ENCODE data around the gene TRIOBP.
"Not testable (repeated sequence)": the region's sequence is repeated elsewhere in the genome, so short reads cannot be mapped to it uniquely, and the experiment has no call there.

Gene TRIOBP

DNA sequence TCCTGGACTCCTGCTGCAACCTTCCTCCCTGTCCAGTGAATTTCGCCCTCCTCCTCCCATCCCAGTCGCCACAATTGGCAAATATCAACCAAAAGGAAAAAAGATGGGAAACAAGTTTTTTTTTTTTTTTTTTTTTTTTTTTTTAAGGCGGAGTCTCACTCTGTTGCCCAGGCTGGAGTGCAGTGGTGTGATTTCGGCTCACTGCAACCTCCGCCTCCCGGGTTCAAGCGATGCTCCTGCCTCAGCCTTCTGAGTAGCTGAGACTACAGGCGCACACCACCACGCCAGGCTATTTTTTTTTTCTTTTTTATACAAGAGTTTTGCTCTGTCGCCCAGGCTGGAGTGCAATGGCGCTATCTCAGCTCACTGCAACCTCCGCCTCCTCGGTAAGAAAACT is 590 bp upstream of the TRIOBP start:
- FAIRE-seq = not testable (repeated sequence)

DNA sequence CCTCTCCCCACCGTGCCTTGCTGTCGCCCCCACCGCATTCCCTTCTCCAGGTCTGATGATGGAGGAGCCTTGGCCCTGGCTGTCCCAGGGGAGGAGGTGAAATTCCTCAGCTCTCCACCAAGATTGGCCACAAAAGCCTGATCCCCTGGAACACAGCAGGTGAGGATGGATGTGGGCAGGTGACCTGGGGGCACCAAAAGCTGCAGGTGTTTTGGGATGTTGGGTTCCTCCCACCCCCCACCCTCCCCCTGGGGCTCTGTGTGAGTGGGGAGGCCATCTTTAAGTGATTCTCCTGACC is 639 bp downstream of the TRIOBP start:
- FAIRE-seq = no peak

DNA sequence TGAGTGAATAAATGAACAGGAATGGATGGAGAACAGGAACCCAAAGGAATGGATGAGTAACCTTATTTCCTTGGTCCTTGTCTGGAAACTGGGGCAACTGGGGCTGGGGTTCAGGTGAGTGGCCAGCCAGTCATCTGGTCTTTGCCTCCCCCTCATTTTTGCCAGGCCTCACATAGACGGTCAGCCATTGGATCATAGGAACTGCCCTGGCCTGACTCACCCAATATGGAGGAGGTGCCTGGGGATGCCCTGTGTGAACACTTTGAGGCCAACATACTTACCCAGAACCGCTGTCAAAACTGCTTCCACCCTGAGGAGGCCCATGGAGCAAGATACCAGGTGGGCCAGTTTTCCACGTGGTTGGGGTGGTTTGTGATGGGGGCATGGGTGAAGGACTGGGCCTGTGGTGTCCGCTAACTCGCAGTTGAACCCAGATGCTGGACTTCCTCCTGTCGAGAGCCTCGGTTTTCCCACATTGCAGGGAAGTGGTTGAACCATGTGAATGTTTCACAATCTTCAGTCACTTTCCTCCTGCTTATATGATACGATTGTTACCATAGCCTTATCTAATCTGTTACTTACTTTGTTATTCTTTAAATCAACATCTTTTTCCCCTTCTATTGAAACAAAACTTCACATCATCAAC is 4.4 kb downstream of the TRIOBP start:
- no peak for FAIRE-seq

DNA sequence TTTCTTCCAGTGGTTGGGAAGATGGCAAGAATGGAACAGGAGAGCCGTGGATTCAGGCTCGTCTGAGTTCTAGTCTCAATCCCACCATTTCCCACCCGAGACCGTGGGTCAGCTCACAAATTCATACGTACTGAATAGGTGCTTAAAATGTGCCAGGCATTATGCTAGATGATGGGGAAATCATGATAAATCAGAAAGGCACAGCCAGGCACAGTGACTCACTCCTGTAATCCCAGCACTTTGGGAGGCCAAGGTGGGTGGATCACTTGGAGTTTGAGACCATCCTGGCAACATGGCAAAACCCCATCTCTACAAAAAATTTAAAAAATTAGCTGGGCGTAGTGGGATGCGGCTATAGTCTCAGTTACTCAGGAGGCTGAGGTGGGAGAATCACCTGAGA is 7.1 kb downstream of the TRIOBP start:
- FAIRE-seq = no peak

DNA sequence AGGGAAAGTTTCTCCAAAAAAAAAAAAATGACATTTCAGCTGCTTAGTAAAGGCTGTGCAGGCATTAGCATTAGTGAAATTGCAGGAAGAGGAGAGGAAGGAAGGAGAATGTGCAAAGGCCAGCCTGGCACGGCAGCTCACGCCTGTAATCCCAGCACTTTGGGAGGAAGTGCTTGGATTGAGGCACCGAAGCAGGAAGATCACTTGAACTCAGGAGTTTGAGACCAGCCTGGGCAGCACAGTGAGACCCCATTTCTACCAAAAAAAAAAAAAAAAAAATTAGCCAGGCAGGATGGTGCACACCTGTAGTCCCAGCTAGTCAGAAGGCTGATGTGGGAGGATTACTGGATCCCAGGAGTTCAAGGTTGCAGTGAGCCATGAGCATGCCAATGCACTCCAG is 7.8 kb downstream of the TRIOBP start:
- FAIRE-seq = no peak

DNA sequence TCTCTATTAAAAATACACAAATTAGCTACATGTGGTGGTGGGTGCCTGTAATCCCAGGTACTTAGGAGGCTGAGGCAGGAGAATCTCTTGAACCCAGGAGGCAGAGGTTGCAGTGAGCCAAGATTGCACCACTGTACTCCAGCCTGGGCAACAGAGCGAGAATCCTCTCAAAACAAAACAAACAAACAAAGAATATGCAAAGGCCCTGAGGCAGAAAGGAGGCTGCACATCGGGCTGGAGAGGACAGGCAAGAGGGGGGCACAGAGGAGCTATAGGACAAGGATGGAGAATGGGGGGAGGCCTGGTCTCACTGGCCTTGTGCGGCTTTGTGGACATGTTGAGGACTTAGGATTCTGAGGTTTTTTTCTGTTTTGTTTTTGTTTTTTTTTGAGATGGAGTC is 8.4 kb downstream of the TRIOBP start:
- no peak for FAIRE-seq

DNA sequence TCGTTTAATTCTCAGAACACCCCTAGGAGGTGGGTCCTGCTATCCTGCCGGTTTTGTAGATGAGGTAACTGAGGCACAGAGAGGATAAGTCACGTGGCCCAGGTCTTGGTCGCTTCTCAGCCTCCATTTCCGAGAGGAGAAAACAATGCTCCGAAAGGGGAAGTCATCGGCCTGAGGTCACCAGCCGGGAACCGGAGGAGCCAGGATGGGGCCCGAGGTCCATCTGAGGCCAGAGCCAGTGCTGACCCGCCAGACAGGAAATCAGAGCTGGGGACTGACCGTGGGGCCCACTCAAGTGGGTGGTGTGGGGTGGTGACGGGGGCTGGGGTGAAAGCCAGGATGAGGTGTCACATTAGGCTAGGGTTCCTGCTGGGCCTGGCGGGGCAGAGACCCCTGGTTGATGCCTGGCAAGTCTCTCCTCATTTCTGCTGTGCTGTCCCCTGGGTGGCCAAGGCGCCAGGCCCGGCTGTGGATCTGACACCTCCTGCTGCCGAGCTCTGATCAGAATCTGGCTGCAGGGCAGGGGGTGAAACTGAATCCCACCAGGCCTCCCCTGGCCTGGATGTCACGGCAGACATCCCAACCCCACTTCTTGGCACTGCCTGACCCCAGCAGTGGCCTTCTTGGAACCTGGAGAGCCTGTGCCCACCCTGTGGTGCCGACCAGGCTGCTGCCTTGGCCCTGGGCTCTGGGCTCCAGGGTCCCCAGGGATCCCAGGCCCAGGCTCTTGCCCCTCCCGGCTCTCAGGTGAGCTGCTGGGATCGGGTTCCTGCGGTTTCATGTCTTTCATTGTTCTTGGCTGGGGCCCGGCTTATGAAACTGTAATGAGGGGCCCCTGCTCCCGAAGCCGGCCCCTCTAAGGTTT is 12.0 kb downstream of the TRIOBP start:
- no peak for FAIRE-seq

DNA sequence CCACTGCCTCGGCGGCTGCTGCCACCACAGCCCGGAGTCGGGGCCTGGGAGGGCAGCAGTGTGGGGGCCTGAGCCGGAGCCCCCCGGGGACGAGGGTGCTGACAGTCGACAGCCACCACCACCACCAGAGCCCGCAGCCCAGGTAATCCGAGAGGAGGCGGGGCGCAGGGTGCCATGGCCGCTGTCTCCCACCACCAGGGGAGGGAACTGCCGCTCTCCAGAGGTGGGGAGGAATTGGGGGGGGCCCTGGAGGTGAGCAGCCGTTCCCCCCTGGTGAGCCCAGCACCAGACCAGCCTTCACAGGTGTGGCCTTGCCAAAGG is 12.6 kb downstream of the TRIOBP start:
- no peak for FAIRE-seq

DNA sequence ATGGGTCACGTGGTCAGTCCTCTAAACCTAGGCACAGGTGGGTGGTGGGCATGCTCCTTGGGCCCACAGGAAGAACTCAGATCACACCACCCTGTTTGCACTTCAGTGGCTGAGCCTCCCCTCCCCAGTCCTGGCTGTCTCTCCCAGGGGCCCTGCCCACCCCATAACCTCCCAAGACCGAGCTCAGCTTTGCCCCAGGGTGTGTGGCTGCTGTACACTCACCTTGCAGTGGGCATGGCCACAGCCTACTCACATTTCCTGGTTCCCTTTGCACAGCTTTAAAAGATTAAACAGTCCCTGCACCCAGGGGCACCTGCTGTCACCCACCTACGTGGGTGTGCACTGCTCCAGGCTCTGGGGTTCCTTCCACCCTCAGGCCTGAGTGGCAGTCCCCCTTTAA is 13.8 kb downstream of the TRIOBP start:
- FAIRE-seq = no peak

DNA sequence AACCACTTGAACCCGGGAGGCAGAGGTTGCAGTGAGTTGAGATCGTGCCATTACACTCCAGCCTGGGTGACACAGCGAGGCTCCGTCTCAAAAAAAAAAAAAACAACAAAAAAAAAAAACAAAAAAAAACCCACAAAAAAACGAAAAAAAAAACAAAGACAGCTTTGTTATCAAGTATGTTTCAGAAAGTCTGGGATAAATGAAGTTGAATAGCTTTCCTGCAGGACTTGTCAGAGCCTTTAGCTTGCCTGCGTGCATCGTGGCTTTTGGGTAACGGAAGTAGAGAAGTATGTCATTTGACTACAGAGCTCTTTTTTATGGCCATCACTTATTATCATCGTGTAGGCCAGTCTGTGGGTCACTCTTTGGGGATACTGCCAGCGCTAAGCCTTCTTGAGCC is 14.6 kb downstream of the TRIOBP start:
- no peak for FAIRE-seq

DNA sequence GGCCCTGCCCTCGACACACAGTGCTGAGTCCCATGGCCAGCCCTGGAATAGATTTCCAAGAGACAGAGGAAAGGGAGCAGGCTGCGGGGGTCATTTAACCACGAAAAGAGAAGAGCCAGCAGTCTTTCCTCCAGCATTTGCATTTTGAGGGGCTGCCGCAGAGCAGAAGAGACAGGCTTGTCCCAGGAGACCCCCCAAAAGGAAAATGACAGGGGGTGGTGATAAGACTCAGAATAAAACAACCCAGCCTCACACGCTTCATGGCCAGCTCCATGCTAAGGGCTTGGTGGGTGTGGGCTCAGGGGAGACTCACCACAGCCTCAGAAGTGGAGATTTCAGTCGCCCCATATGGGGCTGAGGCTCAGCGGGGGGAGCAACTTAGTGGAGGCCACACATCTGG is 16.9 kb downstream of the TRIOBP start:
- FAIRE-seq = no peak

DNA sequence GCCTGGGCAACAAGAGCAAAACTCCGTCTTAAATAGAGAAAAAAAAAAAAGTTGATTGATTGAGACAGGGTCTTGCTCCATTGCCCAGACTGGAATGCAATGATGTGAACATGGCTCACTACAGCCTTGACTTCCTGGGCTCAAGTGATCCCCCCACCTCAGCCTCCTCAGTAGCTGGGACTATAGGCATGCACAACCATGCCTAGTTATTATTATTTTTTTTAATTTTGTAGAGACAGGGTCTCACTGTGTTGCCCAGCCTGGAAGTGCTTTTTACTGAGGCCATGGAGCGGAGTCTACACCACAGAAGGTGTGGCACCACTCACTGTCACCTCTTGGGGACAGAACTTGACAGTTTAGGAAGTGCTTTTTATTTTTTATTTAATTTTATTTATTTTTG is 17.8 kb downstream of the TRIOBP start:
- FAIRE-seq = no peak

DNA sequence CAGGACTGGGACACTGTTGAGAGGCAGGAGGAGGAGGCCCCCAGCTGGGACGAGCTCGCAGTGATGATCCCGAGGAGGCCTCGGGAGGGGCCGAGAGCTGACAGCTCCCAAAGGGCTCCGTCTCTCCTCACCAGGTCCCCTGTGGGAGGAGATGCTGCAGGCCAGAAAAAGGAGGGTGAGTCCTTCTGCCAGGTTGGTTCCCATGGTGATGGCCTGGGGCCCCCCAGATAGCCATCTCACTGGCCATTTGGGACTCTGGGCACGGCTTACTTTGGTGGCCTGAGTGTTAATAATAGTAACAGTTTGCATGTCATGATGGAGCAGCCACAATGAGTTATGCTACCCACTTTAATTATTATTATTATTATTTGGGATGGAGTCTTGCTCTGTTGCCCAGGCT is 18.9 kb downstream of the TRIOBP start:
- no peak for FAIRE-seq

DNA sequence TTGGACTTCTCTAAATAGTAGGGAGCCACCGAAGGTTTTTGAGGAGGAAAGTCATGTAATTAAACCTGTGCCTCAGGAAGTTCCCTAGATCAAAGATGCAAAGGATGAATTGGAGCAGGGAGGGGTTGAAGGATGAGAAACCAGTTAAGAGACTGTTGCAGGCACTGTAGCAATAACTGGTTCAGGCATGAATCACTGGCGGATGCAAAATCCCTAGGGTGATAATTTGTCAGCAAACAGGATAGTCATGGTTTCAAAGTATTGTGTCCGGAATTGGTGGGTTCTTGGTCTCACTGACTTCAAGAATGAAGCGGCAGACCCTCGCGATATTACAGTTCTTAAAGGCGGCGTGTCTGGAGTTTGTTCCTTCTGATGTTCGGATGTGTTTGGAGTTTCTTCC is 19.9 kb downstream of the TRIOBP start:
- no peak for FAIRE-seq

DNA sequence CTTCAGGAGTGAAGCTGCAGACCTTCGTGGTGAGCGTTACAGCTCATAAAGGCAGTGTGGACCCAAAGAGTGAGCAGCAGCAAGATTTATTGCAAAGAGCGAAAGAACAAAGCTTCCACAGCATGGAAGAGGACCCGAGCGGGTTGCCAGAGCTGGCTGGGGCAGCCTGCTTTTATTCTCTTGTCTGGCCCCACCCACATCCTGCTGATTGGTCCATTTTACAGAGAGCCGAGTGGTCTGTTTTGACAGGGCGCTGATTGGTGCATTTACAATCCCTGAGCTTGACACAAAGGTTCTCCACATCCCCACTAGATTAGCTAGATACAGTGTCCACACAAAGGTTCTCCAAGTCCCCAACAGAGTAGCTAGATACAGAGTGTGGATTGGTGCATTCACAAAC is 20.4 kb downstream of the TRIOBP start:
- FAIRE-seq = not testable (repeated sequence)

DNA sequence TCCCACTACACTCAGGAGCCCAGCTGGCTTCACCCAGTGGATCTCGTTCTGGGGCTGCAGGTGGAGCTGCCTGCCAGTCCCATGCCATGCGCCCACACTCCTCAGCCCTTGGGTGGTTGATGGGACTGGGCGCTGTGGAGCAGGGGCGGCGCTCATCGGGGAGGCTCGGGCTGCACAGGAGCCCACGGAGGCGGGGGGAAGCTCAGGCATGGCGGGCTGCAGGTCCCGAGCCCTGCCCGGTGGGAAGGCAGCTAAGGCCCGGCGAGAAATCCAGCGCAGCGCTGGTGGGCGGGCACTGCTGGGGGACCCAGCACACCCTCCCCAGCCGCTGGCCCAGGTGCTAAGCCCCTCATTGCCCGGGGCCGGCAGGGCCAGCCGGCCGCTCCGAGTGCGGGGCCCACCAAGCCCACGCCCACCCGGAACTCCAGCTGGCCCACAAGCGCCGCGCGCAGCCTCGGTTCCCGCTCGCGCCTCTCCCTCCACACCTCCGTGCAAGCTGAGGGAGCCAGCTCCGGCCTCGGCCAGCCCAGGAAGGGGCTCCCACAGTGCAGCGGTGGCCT is 21.0 kb downstream of the TRIOBP start:
- FAIRE-seq = not testable (repeated sequence)

DNA sequence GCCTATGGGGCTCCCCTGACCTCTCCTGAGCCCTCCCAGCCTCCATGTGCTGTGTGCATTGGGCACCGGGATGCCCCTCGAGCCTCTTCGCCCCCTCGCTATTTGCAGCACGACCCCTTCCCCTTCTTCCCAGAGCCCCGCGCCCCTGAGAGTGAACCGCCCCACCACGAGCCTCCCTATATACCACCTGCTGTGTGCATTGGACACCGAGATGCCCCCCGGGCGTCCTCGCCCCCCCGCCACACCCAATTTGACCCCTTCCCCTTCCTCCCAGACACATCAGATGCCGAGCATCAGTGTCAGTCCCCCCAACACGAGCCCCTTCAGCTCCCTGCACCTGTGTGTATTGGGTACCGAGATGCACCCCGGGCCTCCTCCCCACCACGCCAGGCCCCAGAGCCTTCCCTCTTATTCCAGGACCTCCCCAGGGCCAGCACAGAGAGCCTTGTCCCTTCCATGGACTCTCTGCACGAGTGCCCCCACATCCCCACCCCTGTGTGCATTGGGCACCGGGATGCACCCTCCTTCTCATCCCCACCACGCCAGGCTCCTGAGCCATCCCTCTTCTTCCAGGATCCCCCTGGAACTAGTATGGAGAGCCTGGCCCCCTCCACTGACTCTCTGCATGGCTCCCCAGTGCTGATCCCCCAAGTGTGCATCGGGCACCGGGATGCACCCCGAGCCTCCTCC is 28.8 kb downstream of the TRIOBP start:
- no peak for FAIRE-seq

DNA sequence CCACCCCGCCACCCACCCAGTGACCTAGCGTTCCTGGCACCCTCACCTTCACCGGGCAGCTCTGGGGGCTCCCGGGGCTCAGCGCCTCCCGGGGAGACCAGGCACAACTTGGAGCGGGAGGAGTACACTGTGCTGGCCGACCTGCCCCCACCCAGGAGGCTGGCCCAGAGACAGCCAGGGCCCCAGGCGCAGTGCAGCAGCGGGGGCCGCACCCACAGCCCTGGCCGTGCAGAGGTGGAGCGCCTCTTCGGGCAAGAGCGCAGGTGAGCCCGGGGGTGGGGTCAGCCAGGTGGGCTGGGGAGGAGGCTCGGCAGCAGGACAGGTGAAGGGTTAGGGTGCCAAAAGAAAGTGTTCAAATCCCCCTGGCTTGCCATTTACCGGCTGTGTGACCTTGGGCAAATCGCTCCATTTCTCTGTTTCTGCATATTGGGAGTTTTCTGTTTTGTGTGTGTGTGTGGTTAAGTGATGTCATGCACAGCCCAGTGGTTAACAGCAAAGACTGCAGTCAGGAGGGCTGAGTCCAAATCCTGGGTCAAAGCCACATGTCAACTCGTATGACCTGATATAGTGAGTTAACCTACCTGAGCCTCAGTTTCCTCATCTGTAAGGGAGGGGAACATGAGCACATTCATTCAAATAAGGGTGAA is 29.5 kb downstream of the TRIOBP start:
- FAIRE-seq = no peak

DNA sequence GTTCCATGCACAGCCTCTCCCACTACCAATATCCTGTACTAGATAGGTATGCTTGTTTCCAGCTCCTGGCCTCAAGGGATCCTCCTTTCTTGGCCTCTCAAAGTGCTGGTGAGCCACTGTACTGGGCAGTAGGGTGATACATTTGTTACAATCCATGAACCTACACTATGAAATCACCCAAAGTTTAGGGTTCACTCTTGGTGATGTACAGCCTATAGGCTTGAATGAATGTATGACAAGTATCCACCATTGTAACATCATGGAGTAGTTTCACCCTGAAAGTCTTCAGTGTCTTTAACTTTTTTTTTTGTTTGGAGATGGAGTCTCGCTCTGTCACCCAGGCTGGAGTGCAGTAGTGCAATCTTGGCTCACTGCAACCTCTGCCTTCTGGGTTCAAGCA is 31.8 kb downstream of the TRIOBP start:
- FAIRE-seq = no peak

DNA sequence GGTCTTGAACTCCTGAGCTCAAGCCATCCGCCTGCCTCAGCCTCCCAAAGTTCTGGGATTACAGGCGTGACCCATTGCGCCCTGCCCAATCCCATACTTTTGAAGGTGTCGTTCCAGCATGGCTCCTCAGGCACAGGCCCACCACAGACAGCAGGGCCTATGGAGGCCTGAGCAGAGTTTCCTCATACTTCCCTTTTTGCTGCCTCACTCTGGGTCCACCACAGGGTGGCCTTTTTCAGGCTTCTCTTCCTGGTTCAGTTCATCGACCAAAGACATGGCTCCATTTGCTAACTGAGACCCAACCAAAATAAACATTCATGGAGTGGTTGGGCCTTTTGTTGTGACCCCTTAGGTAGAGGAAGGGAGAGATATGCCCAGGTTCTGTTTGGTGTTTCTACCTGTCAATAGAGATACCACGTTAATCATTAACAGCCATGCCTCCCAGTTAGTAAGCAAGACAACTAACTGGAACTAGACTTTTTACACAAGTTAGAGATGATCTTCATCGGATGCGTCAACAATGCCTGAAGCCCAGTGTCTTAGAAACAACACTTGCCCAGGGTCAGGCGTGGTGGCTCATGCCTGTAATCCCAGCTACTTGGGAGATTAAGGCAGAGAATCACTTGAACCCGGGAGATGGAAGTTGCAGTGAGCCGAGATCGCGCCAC is 35.1 kb downstream of the TRIOBP start:
- FAIRE-seq = no peak

DNA sequence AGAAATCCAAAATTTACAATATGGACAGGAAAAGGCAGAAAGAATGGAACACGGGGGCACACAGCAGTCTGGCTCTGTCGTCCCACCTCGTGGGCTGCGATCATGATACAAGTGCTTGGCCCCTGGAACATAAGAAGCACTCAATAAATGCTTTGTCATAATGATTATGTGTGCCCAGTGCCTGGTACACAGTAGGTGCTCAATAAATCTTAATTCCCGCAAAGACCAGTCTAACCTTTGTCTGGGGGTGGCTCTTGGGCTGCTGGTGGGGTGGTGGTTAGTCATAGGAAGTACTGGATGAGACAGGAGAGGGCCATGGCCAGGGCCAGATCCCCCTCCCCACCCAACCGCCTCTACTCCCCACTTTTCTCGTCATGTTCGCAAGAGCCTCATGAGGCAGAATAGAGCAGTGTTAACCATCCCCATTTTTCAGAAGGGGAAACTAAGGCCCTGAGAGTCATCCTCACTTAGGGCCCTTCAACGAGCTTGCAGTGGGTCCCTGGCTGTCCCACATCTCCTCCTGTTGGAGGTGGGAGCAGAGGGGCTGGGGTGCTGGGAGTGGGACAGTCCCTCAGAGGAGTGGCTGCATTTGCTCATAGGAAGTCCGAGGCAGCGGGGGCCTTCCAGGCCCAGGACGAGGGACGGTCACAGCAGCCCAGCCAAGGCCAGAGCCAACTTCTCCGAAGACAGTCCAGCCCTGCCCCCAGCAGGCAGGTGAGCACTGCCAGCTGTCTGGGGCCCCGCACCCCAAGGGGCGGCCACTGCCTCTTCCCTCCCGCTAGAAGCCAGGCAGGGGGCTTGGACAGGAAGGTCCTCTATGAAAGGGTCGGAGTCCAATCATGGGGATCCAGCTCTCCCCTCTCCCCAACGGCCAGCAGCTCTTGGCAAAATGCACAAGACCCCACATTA is 36.1 kb downstream of the TRIOBP start:
- FAIRE-seq = no peak

All from colon (tissue), 2 donors.